Activated CD4-positive, alpha-beta T cell treated with anti-CD3 and anti-CD28 coated beads, Interleukin-2, amount 50 U/mL, for 16 hours (primary cell): ENCODE results near the gene THAP4.
A peak's percentile ranks its signal among the peaks of the same experiment; 100 is the strongest.

ENCODE experiments used
- DNase-seq: peaks from one replicate; pipeline ENCODE4 v3.0.0-alpha.2; 2020

Gene THAP4

DNA sequence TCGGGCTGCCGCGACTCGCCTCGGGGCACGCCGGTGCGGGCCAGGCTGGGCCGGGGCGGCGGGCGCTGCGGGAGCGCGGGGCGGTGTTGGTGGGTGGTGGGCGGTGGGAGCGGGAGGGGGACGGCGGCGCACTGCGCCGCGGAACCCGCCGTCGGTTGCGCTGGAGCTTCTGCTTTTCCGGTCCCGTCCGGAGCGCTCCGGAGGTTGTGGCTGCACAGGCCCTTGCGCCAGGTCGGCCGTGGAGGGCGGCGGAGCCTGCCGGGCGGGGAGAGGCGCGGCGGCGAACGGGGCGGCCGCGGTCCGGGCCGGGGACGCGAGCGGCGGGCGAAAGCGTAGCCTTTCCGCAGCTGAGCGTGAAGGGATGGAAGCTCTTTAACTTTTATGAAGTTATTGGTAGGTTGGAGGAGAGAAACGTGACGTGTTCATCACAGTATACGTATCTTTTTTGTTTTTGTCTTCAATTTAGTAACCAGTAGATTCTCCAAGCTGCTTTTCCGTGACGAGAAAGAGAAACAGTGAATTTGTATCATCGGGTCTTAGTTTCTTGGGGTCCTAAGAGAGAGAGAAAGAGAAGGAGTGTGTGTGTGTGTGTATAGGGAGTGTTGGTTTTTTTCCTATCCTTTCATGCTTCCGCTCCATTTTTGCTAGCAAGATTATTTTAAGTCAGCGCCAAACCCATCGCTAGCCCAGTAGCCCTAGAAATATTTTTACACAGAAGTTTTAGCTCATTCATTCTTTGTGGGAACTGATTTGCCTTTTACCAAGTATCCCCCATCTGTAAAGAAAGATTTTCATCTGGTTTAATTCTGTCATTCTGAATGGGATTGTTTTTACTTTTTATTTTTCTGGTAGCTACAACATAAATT, 1.1 kb upstream of the THAP4 start:
- no peak for DNase-seq

DNA sequence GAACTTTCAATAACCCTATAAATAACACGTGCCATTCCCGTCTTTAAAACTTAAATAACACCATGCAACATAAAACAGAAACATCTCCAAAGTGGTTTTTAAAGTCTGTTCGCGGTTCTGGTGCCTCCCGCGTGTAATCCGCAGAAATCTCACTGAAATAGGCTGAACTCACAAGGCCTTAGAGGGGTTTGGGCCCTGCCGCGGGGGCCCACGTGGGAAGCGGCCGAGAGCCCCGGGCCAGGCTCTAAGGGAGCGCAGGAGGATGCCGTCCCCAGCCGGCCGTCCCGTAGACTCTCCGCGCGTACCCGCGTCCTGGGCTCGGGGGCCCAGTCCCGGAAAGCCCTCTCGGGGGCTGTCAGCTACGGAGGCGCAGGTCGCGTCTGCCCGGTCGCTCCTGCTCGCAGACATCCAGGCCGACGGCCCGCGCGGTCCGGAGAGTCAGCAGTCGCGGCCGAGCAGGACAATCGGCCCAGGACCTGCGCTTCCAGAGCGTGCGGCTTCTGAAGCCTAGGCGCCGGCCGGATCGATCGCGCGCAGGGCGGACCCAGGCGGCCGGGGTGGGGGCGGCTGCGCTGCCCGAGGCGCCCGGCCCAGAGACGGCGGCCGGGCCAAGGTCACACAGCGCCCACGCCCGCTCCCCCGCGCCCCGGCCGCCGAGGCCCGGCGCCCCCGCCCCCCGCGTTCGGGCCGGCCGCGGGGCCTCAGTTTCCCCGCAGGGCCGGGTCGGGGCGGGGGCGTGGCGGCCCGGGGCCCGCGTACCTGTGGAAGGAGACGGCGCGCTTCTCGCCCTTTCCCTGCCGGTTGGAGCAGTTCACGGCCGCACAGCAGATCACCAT, 558 bp downstream of the THAP4 start:
- DNase-seq = peak; percentile 39

GRCh38 chr2:241635756-241636155, 1.2 kb downstream of the THAP4 start:
- DNase-seq = no peak

DNA sequence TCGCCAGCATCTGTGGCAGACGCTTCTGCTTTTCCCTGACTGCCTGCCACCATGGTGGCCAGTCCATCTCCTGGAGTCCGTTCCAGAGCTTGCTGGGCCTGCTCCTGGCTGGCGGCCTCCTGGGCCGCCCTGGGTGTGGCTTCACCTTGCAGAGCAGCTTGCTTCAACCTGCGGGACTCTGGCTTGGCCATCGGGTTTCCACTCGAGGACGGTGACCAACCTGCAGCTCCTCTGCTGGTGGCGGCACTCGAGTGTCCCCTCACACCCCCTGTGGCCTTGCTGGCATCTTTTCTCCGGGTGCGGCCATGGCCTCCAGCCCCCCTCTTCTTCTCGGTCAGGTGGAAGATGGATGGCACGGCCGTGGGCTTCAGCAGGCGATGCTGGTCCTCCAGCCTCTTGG, 3.4 kb downstream of the THAP4 start:
- DNase-seq = no peak

DNA sequence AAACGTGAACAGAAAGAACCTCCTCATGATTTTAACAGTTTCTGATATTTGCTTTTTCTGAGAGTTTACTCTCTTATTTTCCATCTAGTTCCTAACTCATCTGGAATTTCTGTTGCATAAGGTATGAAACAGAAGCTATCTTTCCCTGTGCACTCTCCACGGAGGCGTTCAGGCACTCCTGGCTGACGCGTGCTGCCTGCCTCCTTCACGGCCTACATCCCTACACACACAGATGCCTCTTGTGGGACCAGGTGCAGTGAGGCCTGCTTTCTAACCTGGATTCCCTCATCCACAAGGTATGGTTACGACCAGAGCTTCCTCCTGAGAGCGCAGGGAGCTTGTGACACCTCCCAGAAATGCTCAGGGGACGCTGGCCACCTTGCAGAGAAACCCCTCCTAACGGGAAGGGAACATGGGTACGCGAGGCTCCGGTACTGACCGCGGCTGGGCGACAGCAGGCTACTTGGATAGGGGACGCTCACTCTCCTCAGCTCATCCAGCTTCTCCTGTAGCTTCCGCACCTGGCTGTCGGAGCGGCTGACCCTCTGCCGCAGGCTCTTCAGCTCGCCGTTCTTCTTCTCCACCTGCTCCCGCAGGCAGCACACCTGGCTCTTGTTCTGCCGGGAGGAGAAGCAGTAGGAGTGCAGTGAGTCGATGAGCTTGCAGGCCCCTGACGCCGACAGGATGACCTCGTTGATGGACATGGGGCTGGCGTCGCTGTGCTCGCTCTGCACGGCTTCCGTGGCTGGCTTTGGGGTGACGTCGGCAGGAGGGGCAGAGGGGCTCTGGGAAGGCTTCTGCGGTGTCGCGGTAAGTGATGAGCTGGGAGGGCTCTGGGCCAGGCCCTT, 4.3 kb downstream of the THAP4 start:
- DNase-seq = no peak

- DNase-seq = no peak
These were observed 7.1 kb downstream of the THAP4 start for GRCh38 chr2:241629762-241630435.

- DNase-seq = no peak
These were observed 9.3 kb downstream of the THAP4 start for GRCh38 chr2:241627675-241628074.

DNA sequence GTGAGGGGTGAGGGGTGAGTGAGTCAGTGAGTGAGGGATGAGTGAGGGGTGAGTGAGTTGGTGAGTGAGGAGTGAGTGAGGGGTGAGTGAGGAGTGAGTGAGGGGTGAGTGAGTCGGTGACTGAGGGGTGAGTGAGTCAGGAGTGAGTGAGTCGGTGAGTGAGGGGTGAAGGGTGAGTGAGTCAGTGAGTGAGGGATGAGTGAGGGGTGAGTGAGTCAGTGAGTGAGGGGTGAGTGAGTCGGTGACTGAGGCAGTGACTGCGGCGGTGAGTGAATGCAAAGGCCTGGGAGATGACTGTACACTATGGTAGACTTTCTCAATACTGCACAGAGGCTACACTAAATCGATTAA, 16.6 kb downstream of the THAP4 start:
- DNase-seq = peak; percentile 86

DNA sequence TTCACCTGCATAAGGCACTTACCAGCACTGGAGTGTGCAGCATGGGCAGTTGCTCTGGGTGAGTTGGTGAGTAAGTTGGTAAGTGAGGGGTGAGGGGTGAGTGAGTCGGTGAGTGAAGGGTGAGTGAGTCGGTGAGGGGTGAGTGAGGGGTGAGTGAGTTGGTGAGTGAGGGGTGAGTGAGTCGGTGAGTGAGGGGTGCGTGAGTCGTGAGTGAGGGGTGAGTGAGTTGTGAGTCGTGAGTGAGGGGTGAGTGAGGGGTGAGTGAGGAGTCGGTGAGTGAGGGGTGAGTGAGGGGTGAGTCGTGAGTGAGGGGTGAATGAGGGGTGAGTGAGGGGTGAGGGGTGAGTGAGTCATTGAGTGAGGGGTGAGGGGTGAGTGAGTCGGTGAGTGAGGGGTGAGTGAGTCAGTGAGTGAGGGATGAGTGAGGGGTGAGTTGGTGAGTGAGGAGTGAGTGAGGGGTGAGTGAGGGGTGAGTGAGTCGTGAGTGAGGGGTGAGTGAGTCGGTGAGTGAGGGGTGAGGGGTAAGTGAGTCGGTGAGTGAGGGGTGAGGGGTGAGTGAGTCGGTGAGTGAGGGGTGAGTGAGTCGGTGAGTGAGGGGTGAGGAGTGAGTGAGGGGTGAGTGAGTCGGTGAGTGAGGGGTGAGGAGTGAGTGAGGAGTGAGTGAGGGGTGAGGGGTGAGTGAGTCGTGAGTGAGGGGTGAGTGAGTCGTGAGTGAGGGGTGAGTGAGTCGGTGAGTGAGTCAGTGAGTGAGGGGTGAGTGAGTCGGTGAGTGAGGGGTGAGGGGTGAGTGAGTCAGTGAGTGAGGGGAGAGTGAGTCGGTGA, 17.1 kb downstream of the THAP4 start:
- DNase-seq = peak; percentile 26

DNA sequence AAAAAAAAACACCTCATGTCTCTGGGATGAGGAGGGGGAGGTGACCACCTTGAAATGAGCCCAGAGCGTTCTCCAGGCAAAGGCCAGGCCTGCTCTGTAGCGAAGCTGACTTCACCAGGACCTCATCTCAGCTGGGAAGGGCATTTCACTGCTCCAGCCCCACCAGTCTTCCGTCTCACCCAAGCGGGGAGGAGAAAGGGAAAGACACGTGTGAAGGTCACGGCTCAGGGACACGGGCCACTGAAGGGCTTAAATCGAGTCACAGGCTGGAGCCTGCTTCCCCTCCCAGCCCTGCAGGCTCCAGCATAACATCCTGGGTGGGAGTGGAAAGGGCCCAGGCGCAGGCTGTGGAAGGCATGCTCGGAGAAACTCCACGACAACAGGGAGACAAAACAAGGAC, 18.1 kb downstream of the THAP4 start:
- DNase-seq = no peak

DNA sequence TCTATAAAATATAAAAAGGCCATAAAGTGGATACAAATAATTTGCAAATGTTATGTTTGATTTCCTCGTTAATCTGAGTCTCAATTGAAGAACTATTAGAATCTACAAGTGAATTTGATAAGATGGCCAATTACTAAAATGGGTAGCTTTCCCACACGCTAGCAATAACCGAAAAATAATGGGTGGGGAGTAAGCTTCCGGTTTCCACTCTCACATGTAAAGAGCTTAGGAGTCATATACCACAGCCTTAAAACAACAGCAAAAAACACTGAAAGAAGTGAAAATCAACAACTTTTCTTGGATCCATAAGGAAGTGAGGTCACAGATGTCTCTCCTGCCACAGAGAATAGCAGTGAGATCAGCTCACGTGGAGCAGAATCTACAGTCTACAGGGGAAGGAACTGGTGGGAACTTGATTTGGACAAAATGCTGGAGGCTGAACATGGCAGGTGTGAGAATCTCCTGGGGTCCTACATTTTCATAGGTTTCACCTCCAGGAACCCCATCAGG, 18.6 kb downstream of the THAP4 start:
- peak; percentile 25 for DNase-seq

- peak; percentile 51 for DNase-seq
These were observed 19.4 kb downstream of the THAP4 start for GRCh38 chr2:241617431-241618154.

DNA sequence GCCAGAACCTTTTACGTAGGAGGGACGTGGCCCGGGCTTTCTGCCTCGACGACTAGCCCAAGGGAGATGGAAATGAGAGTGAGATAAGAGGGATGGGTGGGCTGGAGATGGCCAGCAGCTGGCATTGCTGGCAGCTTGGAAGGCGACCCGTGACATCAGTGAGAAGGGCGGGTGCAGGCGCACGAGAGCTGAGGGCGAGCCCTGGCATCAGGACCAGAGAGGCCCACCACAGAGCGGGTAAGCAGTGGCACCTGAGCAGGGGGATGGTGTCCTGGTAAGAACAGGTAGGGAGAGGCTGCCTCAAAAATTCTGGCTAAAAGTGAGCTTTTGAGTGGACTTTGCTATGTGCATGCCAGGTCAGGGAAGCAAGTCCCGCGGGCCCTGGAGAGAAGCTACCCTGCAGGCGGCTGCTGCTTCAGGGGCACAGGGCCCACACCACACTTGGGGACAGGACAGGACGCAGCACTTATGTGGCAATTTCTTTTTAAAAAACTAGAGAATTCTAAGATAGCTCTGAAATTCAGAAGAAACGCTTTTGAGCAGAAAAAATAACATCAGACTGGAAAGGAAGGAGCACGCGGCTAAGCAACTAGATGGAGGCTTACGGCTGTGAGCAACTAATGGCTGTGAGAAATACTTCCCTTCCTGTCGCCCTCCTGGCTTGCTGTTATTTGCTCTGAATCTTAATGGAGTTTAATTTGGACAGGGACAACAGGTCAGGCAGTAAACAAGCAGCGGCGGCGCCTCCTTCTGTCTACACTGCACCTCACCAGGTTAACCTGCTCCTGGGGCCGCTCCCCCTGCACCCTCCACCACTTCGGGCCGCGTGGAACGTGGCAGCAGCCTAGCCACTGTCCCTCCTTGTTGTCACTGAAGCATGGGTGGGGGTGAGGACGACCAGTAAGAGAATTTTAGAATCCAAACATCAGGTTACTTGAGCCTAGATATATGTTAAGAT, 20.5 kb downstream of the THAP4 start:
- DNase-seq = no peak

GRCh38 chr2:241615522-241616052, 21.4 kb downstream of the THAP4 start:
- no peak for DNase-seq

GRCh38 chr2:241615041-241615440, 21.9 kb downstream of the THAP4 start:
- no peak for DNase-seq

DNA sequence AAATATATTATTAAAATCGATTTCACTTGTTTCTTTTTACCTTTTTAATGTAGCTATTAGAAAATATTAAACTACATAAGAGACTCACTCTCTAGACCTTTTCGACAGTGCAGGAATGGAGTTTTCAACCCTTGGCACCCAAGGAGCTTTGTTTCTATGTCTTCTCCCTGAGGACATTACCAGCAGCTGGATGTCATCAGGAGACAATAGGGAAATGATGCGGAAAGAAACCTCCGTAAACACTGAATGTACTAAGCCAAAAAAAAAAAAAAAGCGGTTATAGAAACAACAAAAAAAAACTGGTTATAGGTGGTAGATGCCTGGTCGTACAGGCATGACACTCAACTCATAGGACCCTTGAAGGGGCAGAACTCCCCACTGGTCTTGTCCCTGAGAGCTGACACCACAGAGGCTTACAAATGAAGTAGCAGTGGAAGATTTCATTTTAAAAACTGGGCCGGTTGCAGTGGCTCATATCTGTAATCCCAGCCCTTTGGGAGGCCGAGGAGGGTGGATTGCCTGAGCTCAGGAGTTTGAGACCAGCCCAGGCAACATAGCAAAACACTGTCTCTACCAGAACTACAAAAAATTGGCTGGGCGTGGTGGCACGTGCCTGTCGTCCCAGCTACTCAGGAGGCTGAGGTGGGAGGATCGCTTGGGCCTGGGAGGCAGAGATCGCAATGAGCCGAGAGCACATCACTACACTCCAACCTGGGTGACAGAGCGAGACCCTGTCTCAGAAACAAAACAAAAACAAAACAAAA, 23.8 kb downstream of the THAP4 start:
- no peak for DNase-seq

GRCh38 chr2:241612156-241613016, 24.6 kb downstream of the THAP4 start:
- DNase-seq = no peak
